Thyroid gland (tissue), 4 donors: ENCODE results near the gene PTPRU. TPM values are rescaled to one million over a fixed set of nuclear protein-coding genes. Genes with fewer than 3 reads are reported as not detected.

Source experiments
- DNase-seq, 2 donors: peaks; one replicate each; pipeline ENCODE4 v3.0.0-alpha.2; 2019
- H3K27ac ChIP-seq, 3 donors: fragments of 200-600 bp; sonication (generic); 1 replicate in 2 of 3; 2 replicates in 1 of 3; pipeline ENCODE4 v1.5.1; 2016 to 2019; ENCODE audit warnings: mild to moderate bottlenecking in 1 of 3, moderate library complexity in 1 of 3
- H3K27me3 ChIP-seq: fragments of 200-600 bp; sonication (generic); one replicate; pipeline ENCODE4 v1.5.1; 2019
- H3K36me3 ChIP-seq, 2 donors: fragments of 200-600 bp; sonication (generic); one replicate each; pipeline ENCODE4 v1.5.1; 2016 to 2019
- H3K4me1 ChIP-seq, 2 donors: fragments of 200-600 bp; sonication (generic); one replicate each; pipeline ENCODE4 v1.5.1; 2017 to 2019
- H3K4me3 ChIP-seq, 3 donors: fragments of 200-600 bp; sonication (generic); replicated peaks in 1 of 3; 1 replicate in 2 of 3; 2 replicates in 1 of 3; pipeline ENCODE4 v1.5.1; 2016; ENCODE audit warnings: mild to moderate bottlenecking in 1 of 3
- H3K9me3 ChIP-seq: fragments of 200-600 bp; sonication (generic); one replicate; pipeline ENCODE4 v1.5.1; 2017
- CTCF ChIP-seq, 6 experiments: fragments of 200-600 bp in 3 of 6; fragments of 450-650 bp in 3 of 6; sonication (generic) in 3 of 6; IDR thresholded peaks; one replicate each; pipeline ENCODE4 v1.5.1; 2016 to 2019; ENCODE audit warnings: antibody characterized with exemption in 6 of 6, mild to moderate bottlenecking in 2 of 6, inconsistent platforms in 1 of 6, moderate library complexity in 1 of 6
- POLR2A ChIP-seq, 2 donors: fragments of 450-650 bp; IDR thresholded peaks; one replicate each; pipeline ENCODE4 v1.6.1; 2017; ENCODE audit warnings: antibody characterized with exemption in 2 of 2, mild to moderate bottlenecking in 2 of 2, moderate library complexity in 1 of 2
- WGBS, 2 donors: methylation state at CpG; one replicate each; pipeline ENCODE4 v1.1.5; 2017; 5-methylcytosine and 5-hydroxymethylcytosine counted together
- intact Hi-C: fragments of 100-400 bp; cut with DNase I; formaldehyde crosslinking; loops from one replicate; pipeline ENCODE4 v1.15.1; 2023
- total RNA-seq, 4 donors: library from RNA; depleted of rRNA; stranded (reverse); fragments of >200 nt; gene quantifications; one replicate each; pipeline ENCODE4 v1.2.3, GENCODE V29; 2016

PTPRU gene
- total RNA-seq, 4 donors from 2014 or later: 12.4 to 30.0 (median 17.9) TPM

- H3K27me3 ChIP-seq: no peaks in the 10 kb centered on the region
- DNase-seq: no peak
- H3K36me3 ChIP-seq: no peaks in the 10 kb centered on the region
- H3K9me3 ChIP-seq: no peaks in the 10 kb centered on the region
- intact Hi-C loops: no loop called here
- peak in 2 of 6 experiments; percentile 7 to 10 for TF ChIP-seq CTCF (IDR thresholded peaks at IDR 0.05)
- no peak for TF ChIP-seq POLR2A (IDR thresholded peaks at IDR 0.05)
- WGBS, 2 donors: 41 to 49% methylated on average over 6 of the region's 6 CpGs
- H3K4me3 ChIP-seq: no peak overlapping the region
- no peaks in the 10 kb centered on the region for H3K4me1 ChIP-seq
- H3K27ac ChIP-seq: no peak overlapping the region
These were observed 95.9 kb downstream of the PTPRU start for GRCh38 chr1:29332204-29332603.

GRCh38 chr1:29333008-29333407 lies 96.7 kb downstream of the PTPRU start:
- TF ChIP-seq CTCF (IDR thresholded peaks at IDR 0.05): no peak
- 87 to 89% methylated on average over 3 of the region's 3 CpGs for WGBS, 2 donors
- H3K27ac ChIP-seq: no peak overlapping the region
- no peak for DNase-seq
- no peaks in the 10 kb centered on the region for H3K4me1 ChIP-seq
- intact Hi-C loops: no loop called here
- H3K36me3 ChIP-seq: no peaks in the 10 kb centered on the region
- H3K9me3 ChIP-seq: no peaks in the 10 kb centered on the region
- H3K4me3 ChIP-seq: no peak overlapping the region
- H3K27me3 ChIP-seq: no peaks in the 10 kb centered on the region

GRCh38 chr1:29335573-29335972 lies 99.3 kb downstream of the PTPRU start:
- no peaks in the 10 kb centered on the region for H3K36me3 ChIP-seq
- intact Hi-C loops: no loop called here
- no peaks in the 10 kb centered on the region for H3K9me3 ChIP-seq
- H3K27ac ChIP-seq: no peak overlapping the region
- H3K27me3 ChIP-seq: no peaks in the 10 kb centered on the region
- DNase-seq: no peak
- no peak for TF ChIP-seq CTCF (IDR thresholded peaks at IDR 0.05)
- TF ChIP-seq POLR2A (IDR thresholded peaks at IDR 0.05): no peak
- H3K4me3 ChIP-seq: no peak overlapping the region
- no peaks in the 10 kb centered on the region for H3K4me1 ChIP-seq

GRCh38 chr1:29338908-29339575 lies 102.7 kb downstream of the PTPRU start:
- Histone ChIP-seq H3K4me3 (no peak overlapping the region), H3K4me1 (no peaks in the 10 kb centered on the region), H3K36me3 (no peaks in the 10 kb centered on the region), H3K27ac (no peak overlapping the region), H3K27me3 (no peaks in the 10 kb centered on the region), H3K9me3 (no peaks in the 10 kb centered on the region)
- no peak for DNase-seq
- WGBS, 2 donors: 58 to 76% methylated on average over 3 of the region's 3 CpGs
- TF ChIP-seq POLR2A (IDR thresholded peaks at IDR 0.05): no peak
- TF ChIP-seq CTCF (IDR thresholded peaks at IDR 0.05): no peak
- intact Hi-C loops: no loop called here

GRCh38 chr1:29341936-29342335 lies 105.6 kb downstream of the PTPRU start:
- intact Hi-C loops: no loop called here
- Histone ChIP-seq H3K36me3 (no peaks in the 10 kb centered on the region), H3K27ac (no peak overlapping the region), H3K27me3 (no peaks in the 10 kb centered on the region), H3K4me3 (no peak overlapping the region), H3K9me3 (no peaks in the 10 kb centered on the region), H3K4me1 (no peaks in the 10 kb centered on the region)
- no peak for DNase-seq
- no peak for TF ChIP-seq POLR2A (IDR thresholded peaks at IDR 0.05)
- TF ChIP-seq CTCF (IDR thresholded peaks at IDR 0.05): no peak
- WGBS, 2 donors: 69 to 70% methylated on average over 4 of the region's 4 CpGs
